HEK293 (cell line): ENCODE data around the gene NGF.

Experiments
- CTCF ChIA-PET: fragments of 350-600 bp; formaldehyde crosslinking; extraction: SDS; loops from one replicate; lab custom pipeline; 2021; ENCODE audit warnings: antibody characterized with exemption; lab: Yijun Ruan, JAX
- POLR2A ChIA-PET: fragments of 300-600 bp; formaldehyde crosslinking; extraction: SDS; loops from one replicate; lab custom pipeline; 2020; ENCODE audit warnings: antibody characterized with exemption, inconsistent platforms; lab: Yijun Ruan, JAX
- H3K27ac ChIP-seq: fragments of 200-500 bp; sonication (Bioruptor generic); 2 replicates; pipeline ENCODE4 v1.5.1; 2014; ENCODE audit warnings: low read depth, low read length, control low read depth, inconsistent platforms; ENCODE audit errors: extremely low read depth
- H3K36me3 ChIP-seq, 2 experiments: fragments of 200-500 bp in 1 of 2; sonication (Bioruptor generic) in 1 of 2; 1 replicate in 1 of 2; 2 replicates in 1 of 2; pipeline ENCODE4 v1.5.1; 2014 to 2017; ENCODE audit warnings: inconsistent platforms in 2 of 2, low read length in 2 of 2; ENCODE audit not compliant: control insufficient read depth in 2 of 2, insufficient read depth in 1 of 2
- H3K4me1 ChIP-seq: fragments of 200-500 bp; sonication (Bioruptor generic); 2 replicates; pipeline ENCODE4 v1.5.1; 2014; ENCODE audit warnings: mild to moderate bottlenecking, low read length, inconsistent platforms; ENCODE audit not compliant: control insufficient read depth, insufficient read depth
- H3K4me3 ChIP-seq: 2 replicates; pipeline ENCODE4 v1.5.1; 2011; ENCODE audit warnings: low read depth, mild to moderate bottlenecking, control low read depth, low read length, moderate library complexity
- H3K9me3 ChIP-seq: fragments of 200-500 bp; sonication (Bioruptor generic); 2 replicates; pipeline ENCODE4 v1.5.1; 2014; ENCODE audit warnings: low read depth, low read length, inconsistent platforms; ENCODE audit not compliant: control insufficient read depth, insufficient read depth
- HOXC10 ChIP-seq: sonication (generic); formaldehyde crosslinking; IDR thresholded peaks from 2 replicates; pipeline ENCODE4 v1.8.1; 2023; ENCODE audit warnings: mild to moderate bottlenecking, missing genetic modification reagents
- HOXD13 ChIP-seq: sonication (generic); formaldehyde crosslinking; IDR thresholded peaks from 2 replicates; pipeline ENCODE4 v1.8.0; 2022; ENCODE audit warnings: missing genetic modification reagents, borderline replicate concordance
- KLF7 ChIP-seq: fragments of 450-650 bp; formaldehyde crosslinking; IDR thresholded peaks from 2 replicates; pipeline ENCODE4 v1.5.1; 2016; ENCODE audit warnings: missing biosample characterization, missing genetic modification characterization, borderline replicate concordance
- MYNN ChIP-seq: fragments of 450-650 bp; formaldehyde crosslinking; IDR thresholded peaks from 2 replicates; pipeline ENCODE4 v1.5.1; 2016; ENCODE audit warnings: missing biosample characterization, missing genetic modification characterization, borderline replicate concordance
- SP7 ChIP-seq: fragments of 450-650 bp; formaldehyde crosslinking; IDR thresholded peaks from 2 replicates; pipeline ENCODE4 v1.5.1; 2016; ENCODE audit warnings: missing biosample characterization, missing genetic modification characterization
- WT1 ChIP-seq: fragments of 450-650 bp; formaldehyde crosslinking; IDR thresholded peaks from 2 replicates; pipeline ENCODE4 v1.5.1; 2016; ENCODE audit warnings: missing biosample characterization, missing genetic modification characterization
- ZFHX2 ChIP-seq: fragments of 450-650 bp; formaldehyde crosslinking; conservative IDR thresholded peaks from 2 replicates; pipeline ENCODE4 v1.5.1; 2016; ENCODE audit warnings: missing biosample characterization, missing genetic modification characterization
- ZNF146 ChIP-seq: fragments of 450-650 bp; formaldehyde crosslinking; IDR thresholded peaks from 2 replicates; pipeline ENCODE4 v1.5.1; 2016; ENCODE audit warnings: missing biosample characterization, missing genetic modification characterization
- ZNF175 ChIP-seq: fragments of 450-650 bp; formaldehyde crosslinking; IDR thresholded peaks from 2 replicates; pipeline ENCODE4 v1.5.1; 2016; ENCODE audit warnings: missing biosample characterization, missing genetic modification characterization
- ZNF19 ChIP-seq: fragments of 450-650 bp; formaldehyde crosslinking; IDR thresholded peaks from 2 replicates; pipeline ENCODE4; 2016; ENCODE audit warnings: missing biosample characterization, missing genetic modification characterization, low read depth
- ZNF24 ChIP-seq: fragments of 450-650 bp; formaldehyde crosslinking; IDR thresholded peaks from 2 replicates; pipeline ENCODE4 v1.5.1; 2016; ENCODE audit warnings: missing biosample characterization, missing genetic modification characterization
- ZNF248 ChIP-seq: fragments of 450-650 bp; formaldehyde crosslinking; IDR thresholded peaks from 2 replicates; pipeline ENCODE4 v1.5.1; 2017; ENCODE audit warnings: missing biosample characterization, missing genetic modification characterization
- ZNF311 ChIP-seq: fragments of 450-650 bp; formaldehyde crosslinking; IDR thresholded peaks from 2 replicates; pipeline ENCODE4 v1.5.1; 2017; ENCODE audit warnings: missing biosample characterization, missing genetic modification characterization, borderline replicate concordance
- ZNF341 ChIP-seq: fragments of 450-650 bp; formaldehyde crosslinking; IDR thresholded peaks from 2 replicates; pipeline ENCODE4; 2016; ENCODE audit warnings: low read depth, missing biosample characterization, missing genetic modification characterization
- ZNF514 ChIP-seq: fragments of 450-650 bp; formaldehyde crosslinking; IDR thresholded peaks from 2 replicates; pipeline ENCODE4 v1.5.1; 2016; ENCODE audit warnings: missing biosample characterization, missing genetic modification characterization
- ZNF530 ChIP-seq: fragments of 450-650 bp; formaldehyde crosslinking; IDR thresholded peaks from 2 replicates; pipeline ENCODE4 v1.5.1; 2016; ENCODE audit warnings: low read depth, missing biosample characterization, missing genetic modification characterization
- ZNF561 ChIP-seq: fragments of 450-650 bp; IDR thresholded peaks from 2 replicates; pipeline ENCODE4 v1.5.1; 2018; ENCODE audit warnings: missing biosample characterization, missing genetic modification characterization, borderline replicate concordance
- ZNF623 ChIP-seq: fragments of 450-650 bp; formaldehyde crosslinking; IDR thresholded peaks from 2 replicates; pipeline ENCODE4 v1.5.1; 2016; ENCODE audit warnings: missing biosample characterization, missing genetic modification characterization
- ZNF76 ChIP-seq: fragments of 450-650 bp; formaldehyde crosslinking; IDR thresholded peaks from 2 replicates; pipeline ENCODE4; 2016; ENCODE audit warnings: low read depth, missing biosample characterization, missing genetic modification characterization, borderline replicate concordance
- TF ChIP-seq, protein P1 (sequence below): fragments of 450-650 bp; formaldehyde crosslinking; IDR thresholded peaks from 2 replicates; pipeline ENCODE4 v1.5.1; 2017; ENCODE audit warnings: missing biosample characterization, missing genetic modification characterization
- TF ChIP-seq, protein P2 (sequence below): fragments of 450-650 bp; formaldehyde crosslinking; IDR thresholded peaks from 2 replicates; pipeline ENCODE4 v1.5.1; 2016; ENCODE audit warnings: missing biosample characterization, missing genetic modification characterization
- TF ChIP-seq, protein P3 (sequence below): fragments of 450-650 bp; formaldehyde crosslinking; IDR thresholded peaks from 2 replicates; pipeline ENCODE4 v1.5.1; 2017; ENCODE audit warnings: missing biosample characterization, mild to moderate bottlenecking, missing genetic modification characterization, moderate library complexity
- TF ChIP-seq, protein P4 (sequence below): fragments of 450-650 bp; formaldehyde crosslinking; optimal IDR thresholded peaks from 2 replicates; pipeline ENCODE3; 2016; ENCODE audit warnings: missing biosample characterization, mild to moderate bottlenecking, missing genetic modification characterization

The NGF gene

DNA sequence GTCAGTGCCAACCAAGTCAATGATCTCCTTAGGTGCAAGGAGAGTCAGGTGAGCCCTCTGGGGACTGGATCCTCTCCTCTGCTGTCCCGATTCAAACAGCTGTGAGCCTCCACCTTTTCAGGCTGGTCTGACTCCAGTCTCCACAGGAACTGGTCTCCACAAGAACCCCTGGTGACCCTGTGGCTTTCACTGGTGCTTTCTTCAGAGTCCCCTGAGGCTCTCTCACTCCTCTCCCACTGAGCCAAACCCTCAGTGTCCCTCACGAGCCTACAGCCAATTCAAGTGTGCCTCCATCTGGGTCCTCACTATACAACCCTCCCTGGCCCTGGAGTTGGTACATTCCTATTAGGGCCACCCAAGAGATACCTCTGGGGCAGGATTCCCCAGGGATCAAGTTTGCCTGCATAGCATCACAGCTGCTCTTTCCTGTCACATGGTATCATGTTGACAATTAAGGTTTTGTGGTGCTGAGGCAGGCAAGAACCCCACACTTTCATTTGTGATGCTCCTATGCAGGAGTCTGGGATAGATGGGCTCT lies 5.2 kb upstream of the NGF start (continued):
- TF ChIP-seq, protein P1, sequence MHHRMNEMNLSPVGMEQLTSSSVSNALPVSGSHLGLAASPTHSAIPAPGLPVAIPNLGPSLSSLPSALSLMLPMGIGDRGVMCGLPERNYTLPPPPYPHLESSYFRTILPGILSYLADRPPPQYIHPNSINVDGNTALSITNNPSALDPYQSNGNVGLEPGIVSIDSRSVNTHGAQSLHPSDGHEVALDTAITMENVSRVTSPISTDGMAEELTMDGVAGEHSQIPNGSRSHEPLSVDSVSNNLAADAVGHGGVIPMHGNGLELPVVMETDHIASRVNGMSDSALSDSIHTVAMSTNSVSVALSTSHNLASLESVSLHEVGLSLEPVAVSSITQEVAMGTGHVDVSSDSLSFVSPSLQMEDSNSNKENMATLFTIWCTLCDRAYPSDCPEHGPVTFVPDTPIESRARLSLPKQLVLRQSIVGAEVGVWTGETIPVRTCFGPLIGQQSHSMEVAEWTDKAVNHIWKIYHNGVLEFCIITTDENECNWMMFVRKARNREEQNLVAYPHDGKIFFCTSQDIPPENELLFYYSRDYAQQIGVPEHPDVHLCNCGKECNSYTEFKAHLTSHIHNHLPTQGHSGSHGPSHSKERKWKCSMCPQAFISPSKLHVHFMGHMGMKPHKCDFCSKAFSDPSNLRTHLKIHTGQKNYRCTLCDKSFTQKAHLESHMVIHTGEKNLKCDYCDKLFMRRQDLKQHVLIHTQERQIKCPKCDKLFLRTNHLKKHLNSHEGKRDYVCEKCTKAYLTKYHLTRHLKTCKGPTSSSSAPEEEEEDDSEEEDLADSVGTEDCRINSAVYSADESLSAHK (tag by site-specific recombination), result no peak
- TF ChIP-seq ZNF24 (tag by site-specific recombination), result no peak
- TF ChIP-seq ZNF311 (tag by site-specific recombination), result no peak
- TF ChIP-seq WT1, result no peak
- TF ChIP-seq, protein P2, sequence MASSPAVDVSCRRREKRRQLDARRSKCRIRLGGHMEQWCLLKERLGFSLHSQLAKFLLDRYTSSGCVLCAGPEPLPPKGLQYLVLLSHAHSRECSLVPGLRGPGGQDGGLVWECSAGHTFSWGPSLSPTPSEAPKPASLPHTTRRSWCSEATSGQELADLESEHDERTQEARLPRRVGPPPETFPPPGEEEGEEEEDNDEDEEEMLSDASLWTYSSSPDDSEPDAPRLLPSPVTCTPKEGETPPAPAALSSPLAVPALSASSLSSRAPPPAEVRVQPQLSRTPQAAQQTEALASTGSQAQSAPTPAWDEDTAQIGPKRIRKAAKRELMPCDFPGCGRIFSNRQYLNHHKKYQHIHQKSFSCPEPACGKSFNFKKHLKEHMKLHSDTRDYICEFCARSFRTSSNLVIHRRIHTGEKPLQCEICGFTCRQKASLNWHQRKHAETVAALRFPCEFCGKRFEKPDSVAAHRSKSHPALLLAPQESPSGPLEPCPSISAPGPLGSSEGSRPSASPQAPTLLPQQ (tag by site-specific recombination), result no peak

DNA sequence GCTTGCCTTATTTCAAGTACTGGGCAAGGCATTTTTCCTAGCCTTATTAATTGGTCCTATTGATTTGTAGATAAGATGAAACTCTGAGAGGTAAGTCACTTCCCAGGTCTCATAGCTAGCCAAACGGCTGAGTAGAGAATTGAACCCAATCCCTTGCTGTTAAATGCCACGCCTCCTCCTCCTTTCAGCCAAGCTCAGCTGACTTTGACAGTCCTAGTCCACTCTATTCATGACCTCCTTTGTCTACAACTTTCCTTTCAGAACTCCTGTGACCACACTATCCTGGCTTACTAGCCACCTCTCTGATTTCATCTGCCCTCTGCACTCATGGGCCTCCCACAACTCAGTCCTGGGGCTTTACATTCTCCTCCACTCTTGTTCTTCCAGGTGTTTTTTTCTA lies 3.9 kb upstream of the NGF start:
- no peaks in the 10 kb centered on the region for H3K4me1 ChIP-seq
- POLR2A ChIA-PET, result no interaction called here

DNA sequence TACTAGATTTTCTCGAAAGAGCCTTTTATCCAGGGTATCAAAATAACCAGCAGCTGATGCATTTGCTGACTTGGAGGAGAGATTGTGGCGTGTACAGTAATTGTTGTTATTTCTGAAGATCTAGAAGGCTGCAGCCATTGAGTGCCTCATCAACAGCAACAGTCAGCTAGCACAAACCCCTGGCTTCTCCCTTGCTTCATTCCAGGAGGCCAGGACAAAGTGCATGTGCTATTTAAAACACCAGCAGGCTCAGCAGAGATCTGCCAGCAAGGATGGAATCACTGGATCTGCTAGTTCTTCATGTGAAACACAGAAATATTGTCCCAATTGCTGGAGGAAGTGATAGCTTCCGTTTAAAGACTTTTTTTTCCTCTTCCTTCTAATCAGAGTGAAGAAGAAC lies 2.8 kb upstream of the NGF start:
- Histone ChIP-seq H3K36me3 (no peaks in the 10 kb centered on the region), H3K27ac (no peak overlapping the region), H3K4me1 (no peaks in the 10 kb centered on the region), H3K4me3 (no peak overlapping the region), H3K9me3 (no peaks in the 10 kb centered on the region)
- TF ChIP-seq ZNF530 (tag by site-specific recombination), result no peak
- TF ChIP-seq, protein P3, sequence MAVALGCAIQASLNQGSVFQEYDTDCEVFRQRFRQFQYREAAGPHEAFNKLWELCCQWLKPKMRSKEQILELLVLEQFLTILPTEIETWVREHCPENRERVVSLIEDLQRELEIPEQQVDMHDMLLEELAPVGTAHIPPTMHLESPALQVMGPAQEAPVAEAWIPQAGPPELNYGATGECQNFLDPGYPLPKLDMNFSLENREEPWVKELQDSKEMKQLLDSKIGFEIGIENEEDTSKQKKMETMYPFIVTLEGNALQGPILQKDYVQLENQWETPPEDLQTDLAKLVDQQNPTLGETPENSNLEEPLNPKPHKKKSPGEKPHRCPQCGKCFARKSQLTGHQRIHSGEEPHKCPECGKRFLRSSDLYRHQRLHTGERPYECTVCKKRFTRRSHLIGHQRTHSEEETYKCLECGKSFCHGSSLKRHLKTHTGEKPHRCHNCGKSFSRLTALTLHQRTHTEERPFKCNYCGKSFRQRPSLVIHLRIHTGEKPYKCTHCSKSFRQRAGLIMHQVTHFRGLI (tag by site-specific recombination), result no peak
- ChIA-PET POLR2A (no interaction called here), CTCF (interaction anchor here (0.6 to 1.5 kb wide), 3 partner anchors 28 to 198 kb away, joined by 3 to 4 read pairs (median 4); no protein-coding TSS in a partner anchor)

More for the DNA sequence above, 3.9 kb upstream of the NGF start:
- Histone ChIP-seq H3K36me3 (no peaks in the 10 kb centered on the region), H3K27ac (no peak overlapping the region), H3K4me3 (no peak overlapping the region), H3K9me3 (no peaks in the 10 kb centered on the region)
- TF ChIP-seq ZNF514 (no peak), ZNF341 (tag by site-specific recombination) (no peak), SP7 (tag by site-specific recombination) (no peak), ZFHX2 (tag by site-specific recombination) (no peak), ZNF623 (tag by site-specific recombination) (no peak), ZNF76 (tag by site-specific recombination) (no peak), HOXC10 (CRISPR knock-in tag) (no peak), ZNF561 (tag by site-specific recombination) (no peak), ZNF530 (tag by site-specific recombination) (no peak), MYNN (tag by site-specific recombination) (no peak), ZNF146 (tag by site-specific recombination) (no peak), KLF7 (tag by site-specific recombination) (no peak), ZNF248 (tag by site-specific recombination) (no peak), ZNF19 (no peak), HOXD13 (no peak), ZNF175 (no peak)
- TF ChIP-seq, protein P4, sequence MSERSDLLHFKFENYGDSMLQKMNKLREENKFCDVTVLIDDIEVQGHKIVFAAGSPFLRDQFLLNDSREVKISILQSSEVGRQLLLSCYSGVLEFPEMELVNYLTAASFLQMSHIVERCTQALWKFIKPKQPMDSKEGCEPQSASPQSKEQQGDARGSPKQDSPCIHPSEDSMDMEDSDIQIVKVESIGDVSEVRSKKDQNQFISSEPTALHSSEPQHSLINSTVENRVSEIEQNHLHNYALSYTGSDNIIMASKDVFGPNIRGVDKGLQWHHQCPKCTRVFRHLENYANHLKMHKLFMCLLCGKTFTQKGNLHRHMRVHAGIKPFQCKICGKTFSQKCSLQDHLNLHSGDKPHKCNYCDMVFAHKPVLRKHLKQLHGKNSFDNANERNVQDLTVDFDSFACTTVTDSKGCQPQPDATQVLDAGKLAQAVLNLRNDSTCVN (tag by site-specific recombination), result no peak
- TF ChIP-seq, protein P2 (tag by site-specific recombination), result no peak
- CTCF ChIA-PET, result interaction anchor here (1.5 kb wide), 1 partner anchor 66 kb away, joined by 4 read pairs; no protein-coding TSS in a partner anchor
